B cell (primary cell): Measurements from ENCODE around the gene SYNJ2.

Experiments used
- CTCF ChIP-seq: fragments of 200-600 bp; IDR thresholded peaks from one replicate; pipeline ENCODE4 v1.8.0; 2022; ENCODE audit warnings: antibody characterized with exemption, mild to moderate bottlenecking
- EZH2 ChIP-seq: IDR thresholded peaks from 2 replicates; pipeline ENCODE4 v1.6.1; 2012; ENCODE audit warnings: borderline replicate concordance, low read depth, mild to moderate bottlenecking, moderate library complexity, low read length; ENCODE audit not compliant: insufficient read depth, poor library complexity, severe bottlenecking

DNA sequence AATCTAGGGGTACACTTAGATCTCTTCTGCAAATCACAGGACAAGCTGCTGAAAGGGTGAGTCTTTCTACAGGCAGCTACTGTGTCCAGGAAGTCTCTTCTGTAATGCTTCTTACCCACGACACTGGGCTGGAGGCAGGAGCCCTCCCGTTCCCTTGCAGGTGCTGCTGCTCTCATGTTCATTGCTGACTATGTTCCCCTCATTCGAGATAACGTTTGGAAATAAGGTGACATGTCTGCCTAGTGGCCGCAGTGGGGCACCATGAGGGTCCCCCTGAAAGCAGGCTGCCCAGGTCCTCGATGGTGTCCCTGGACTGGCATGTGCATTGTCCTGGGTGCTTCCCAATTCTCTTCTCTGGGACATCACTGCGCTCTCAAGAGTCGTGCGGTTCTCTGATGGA is 74.7 kb downstream of the SYNJ2 start:
- TF ChIP-seq CTCF: no peak
- no peak for TF ChIP-seq EZH2
